Keratinocyte (primary cell): ENCODE measurements around the gene GDPD4. TPM values are rescaled to one million over a fixed set of nuclear protein-coding genes. Genes with fewer than 3 reads are reported as not detected.

ENCODE experiments used
- DNase-seq: peaks from one replicate; pipeline ENCODE4 v3.0.0-alpha.2; 2011; ENCODE audit warnings: low read depth, missing footprints, low spot score
- FAIRE-seq: peaks from 2 replicates; lab custom pipeline; 2011; peaks lifted over from hg19 to GRCh38; lab: Jason Lieb, UNC
- H2AFZ ChIP-seq: 2 replicates; pipeline ENCODE4 v1.6.0; 2012; ENCODE audit warnings: low read length, control low read depth, inconsistent platforms; ENCODE audit not compliant: control insufficient read depth
- H3K27ac ChIP-seq: 2 replicates; pipeline ENCODE4 v1.5.1; 2011; ENCODE audit warnings: low read length; ENCODE audit not compliant: control insufficient read depth, insufficient read depth
- H3K27me3 ChIP-seq: 3 replicates; pipeline ENCODE4 v1.6.0; 2011; ENCODE audit warnings: low read length; ENCODE audit not compliant: control insufficient read depth, insufficient read depth; ENCODE audit errors: extremely low read depth
- H3K36me3 ChIP-seq, 2 experiments: 2 replicates in 1 of 2; 3 replicates in 1 of 2; pipeline ENCODE4 v1.5.1; 2011; ENCODE audit warnings: low read length in 2 of 2, mild to moderate bottlenecking in 1 of 2; ENCODE audit not compliant: control insufficient read depth in 2 of 2, insufficient read depth in 2 of 2; ENCODE audit errors: extremely low read depth in 1 of 2
- H3K4me1 ChIP-seq: 3 replicates; pipeline ENCODE4 v1.5.1; 2011; ENCODE audit warnings: low read length; ENCODE audit not compliant: control insufficient read depth, insufficient read depth; ENCODE audit errors: extremely low read depth
- H3K4me2 ChIP-seq: 3 replicates; pipeline ENCODE4 v1.6.0; 2011; ENCODE audit warnings: low read depth, low read length; ENCODE audit not compliant: control insufficient read depth, insufficient read depth; ENCODE audit errors: extremely low read depth
- H3K4me3 ChIP-seq, 3 experiments: fragments of 200-600 bp in 1 of 3; sonication (generic) in 1 of 3; 2 replicates in 2 of 3; 3 replicates in 1 of 3; pipeline ENCODE4 v1.5.1; 2011 to 2016; ENCODE audit warnings: low read length in 3 of 3, mild to moderate bottlenecking in 3 of 3, control low read depth in 2 of 3, inconsistent platforms in 1 of 3, low read depth in 1 of 3, mixed read lengths in 1 of 3, mixed run types in 1 of 3, moderate library complexity in 1 of 3; ENCODE audit not compliant: control insufficient read depth in 2 of 3, insufficient read depth in 2 of 3; ENCODE audit errors: extremely low read depth in 1 of 3
- H3K79me2 ChIP-seq: 2 replicates; pipeline ENCODE4 v1.6.0; 2012; ENCODE audit warnings: low read length; ENCODE audit not compliant: control insufficient read depth, insufficient read depth
- H3K9ac ChIP-seq: 3 replicates; pipeline ENCODE4 v1.6.0; 2011; ENCODE audit warnings: low read length; ENCODE audit not compliant: control insufficient read depth, insufficient read depth; ENCODE audit errors: extremely low read depth
- H3K9me1 ChIP-seq: 3 replicates; pipeline ENCODE4 v1.6.0; 2011; ENCODE audit warnings: low read length; ENCODE audit not compliant: control insufficient read depth, insufficient read depth; ENCODE audit errors: extremely low read depth
- H3K9me3 ChIP-seq: 2 replicates; pipeline ENCODE4 v1.5.1; 2012; ENCODE audit warnings: low read depth, low read length; ENCODE audit not compliant: control insufficient read depth
- H4K20me1 ChIP-seq: 3 replicates; pipeline ENCODE4 v1.6.0; 2011; ENCODE audit warnings: low read length; ENCODE audit not compliant: control insufficient read depth, insufficient read depth; ENCODE audit errors: extremely low read depth
- EZH2 ChIP-seq: IDR thresholded peaks from one replicate; pipeline ENCODE4 v1.6.1; 2012; ENCODE audit warnings: inconsistent platforms, mild to moderate bottlenecking, low read length, moderate library complexity
- dilution Hi-C: fragments of 300-500 bp; cut with MboI; formaldehyde crosslinking; loops from one replicate; pipeline ENCODE4 v1.7.0; 2020; ENCODE audit warnings: low sequenced_read_pairs; ENCODE audit not compliant: extremely low pct_ligation_motif_present
- polyA plus RNA-seq, 5 experiments: library from polyadenylated mRNA; depleted of rRNA in 3 of 5; stranded (reverse) in 3 of 5; stranded (forward) in 1 of 5; unstranded in 1 of 5; fragments of >200 nt; gene quantifications; 1 replicate in 1 of 5; 2 replicates in 3 of 5; 3 replicates in 1 of 5; pipeline versions ENCODE4 v1.2.1 to v1.2.3, GENCODE V29; 2011 to 2012; ENCODE audit warnings: missing spikeins in 2 of 5, low read depth in 1 of 5, low replicate concordance in 1 of 5
- TF ChIP-seq, protein P1 (sequence below), 3 experiments: IDR thresholded peaks in 1 of 3; conservative IDR thresholded peaks in 1 of 3; optimal IDR thresholded peaks in 1 of 3; 2 replicates in 2 of 3; 3 replicates in 1 of 3; pipeline versions ENCODE3 to v1.5.1; 2011; ENCODE audit warnings: low read length in 3 of 3, mild to moderate bottlenecking in 3 of 3, moderate library complexity in 2 of 3, control low read depth in 1 of 3, inconsistent platforms in 1 of 3; ENCODE audit not compliant: insufficient read depth in 2 of 3; ENCODE audit errors: extremely low read depth in 1 of 3

Gene GDPD4
- polyA plus RNA-seq, 1 donor (not counting 4 experiments of a cell fraction or from before 2014, with no cell fraction given), result not detected

DNA sequence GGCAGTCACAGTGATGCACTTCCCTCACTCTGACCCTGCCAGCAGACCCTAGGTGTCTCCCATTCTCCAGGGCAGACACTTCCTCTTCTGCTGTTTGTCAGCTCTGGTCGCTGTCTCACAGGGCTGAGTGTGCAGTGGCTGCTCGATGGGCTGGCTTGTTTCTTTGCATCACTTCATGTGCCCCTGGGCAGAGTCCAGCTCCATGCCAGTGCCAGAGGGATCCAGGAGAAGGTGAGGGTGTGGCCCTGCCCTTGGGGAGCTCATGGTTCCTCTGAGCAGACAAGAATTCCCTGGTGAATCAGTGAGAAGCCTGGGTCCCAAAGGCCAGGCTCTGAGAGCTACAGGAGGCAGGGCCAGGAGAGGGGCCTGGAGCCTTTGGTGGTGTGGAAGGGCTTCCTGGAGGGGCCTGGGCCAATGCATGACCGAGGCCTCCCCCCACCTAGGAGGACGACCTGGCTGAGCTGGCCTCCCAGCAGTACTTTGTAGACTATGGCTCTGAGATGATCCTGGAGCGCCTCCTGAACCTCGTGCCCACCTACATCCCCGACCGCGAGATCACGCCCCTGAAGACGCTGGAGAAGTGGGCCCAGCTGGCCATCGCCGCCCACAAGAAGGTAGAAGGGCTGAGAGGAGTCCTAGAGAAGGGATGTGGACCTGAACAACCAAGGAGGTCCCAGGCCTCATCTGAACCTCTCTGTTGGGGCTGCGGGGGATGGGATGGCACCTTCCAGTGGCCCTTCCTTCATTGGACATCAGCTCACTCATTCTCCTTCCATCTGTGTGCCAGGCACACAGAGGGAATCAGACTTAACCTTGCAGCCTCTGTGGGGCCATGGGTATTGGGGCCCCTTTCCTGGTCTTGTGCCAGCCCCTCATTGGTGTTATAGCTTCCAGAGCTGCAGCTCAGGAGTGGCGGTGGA is 107.3 kb downstream of the GDPD4 start:
- dilution Hi-C loops, result no loop called here
- no peak for DNase-seq

DNA sequence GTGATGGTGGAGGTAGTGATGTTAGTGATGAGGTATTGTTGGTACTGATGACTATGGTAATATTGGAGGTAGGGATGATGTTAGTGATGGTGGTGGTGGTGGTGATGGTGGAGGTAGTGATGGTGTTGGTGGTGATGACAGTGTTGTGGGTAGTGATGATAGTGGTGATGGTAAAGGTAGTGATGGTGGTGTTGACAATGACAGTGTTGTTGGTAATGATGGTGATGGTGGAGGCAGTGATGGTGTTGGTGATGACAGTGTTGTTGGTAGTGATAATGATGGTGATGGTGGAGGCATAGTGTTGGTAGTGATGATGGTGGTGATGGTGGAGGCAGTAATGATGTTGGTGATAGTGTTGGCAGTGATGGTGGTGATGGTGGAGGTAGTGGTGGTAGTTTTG is 108.3 kb downstream of the GDPD4 start:
- TF ChIP-seq, protein P1, sequence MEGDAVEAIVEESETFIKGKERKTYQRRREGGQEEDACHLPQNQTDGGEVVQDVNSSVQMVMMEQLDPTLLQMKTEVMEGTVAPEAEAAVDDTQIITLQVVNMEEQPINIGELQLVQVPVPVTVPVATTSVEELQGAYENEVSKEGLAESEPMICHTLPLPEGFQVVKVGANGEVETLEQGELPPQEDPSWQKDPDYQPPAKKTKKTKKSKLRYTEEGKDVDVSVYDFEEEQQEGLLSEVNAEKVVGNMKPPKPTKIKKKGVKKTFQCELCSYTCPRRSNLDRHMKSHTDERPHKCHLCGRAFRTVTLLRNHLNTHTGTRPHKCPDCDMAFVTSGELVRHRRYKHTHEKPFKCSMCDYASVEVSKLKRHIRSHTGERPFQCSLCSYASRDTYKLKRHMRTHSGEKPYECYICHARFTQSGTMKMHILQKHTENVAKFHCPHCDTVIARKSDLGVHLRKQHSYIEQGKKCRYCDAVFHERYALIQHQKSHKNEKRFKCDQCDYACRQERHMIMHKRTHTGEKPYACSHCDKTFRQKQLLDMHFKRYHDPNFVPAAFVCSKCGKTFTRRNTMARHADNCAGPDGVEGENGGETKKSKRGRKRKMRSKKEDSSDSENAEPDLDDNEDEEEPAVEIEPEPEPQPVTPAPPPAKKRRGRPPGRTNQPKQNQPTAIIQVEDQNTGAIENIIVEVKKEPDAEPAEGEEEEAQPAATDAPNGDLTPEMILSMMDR (optimal IDR thresholded peaks at IDR 0.05 in 1 of 3, IDR thresholded peaks at IDR 0.05 in 1 of 3, conservative IDR thresholded peaks at IDR 0.05 in 1 of 3; ENCODE audit: extremely low read depth in 1 of 3, insufficient read depth in 2 of 3, low read length in 3 of 3), result no peak
- TF ChIP-seq EZH2, result no peak
- Histone ChIP-seq H3K27ac (no peak overlapping the region), H3K4me3 (no peak overlapping the region), H2AFZ (no peak overlapping the region), H3K4me2 (no peak overlapping the region), H3K4me1 (peaks cover 13% of the 10 kb centered on the region), H3K36me3 (no peaks in the 10 kb centered on the region), H3K27me3 (no peaks in the 10 kb centered on the region), H3K79me2 (no peaks in the 10 kb centered on the region), H3K9me3 (peaks cover 2% of the 10 kb centered on the region), H3K9ac (no peak overlapping the region), H3K9me1 (no peaks in the 10 kb centered on the region), H4K20me1 (no peaks in the 10 kb centered on the region)
- dilution Hi-C loops, result no loop called here
- DNase-seq (no peak), FAIRE-seq (no peak)

More for the DNA sequence above, 107.3 kb downstream of the GDPD4 start:
- no peak overlapping the region for H2AFZ ChIP-seq
- H3K9me1 ChIP-seq, result no peaks in the 10 kb centered on the region
- H3K9ac ChIP-seq, result no peak overlapping the region
- FAIRE-seq, result no peak
- H3K27ac ChIP-seq, result no peak overlapping the region
- H3K9me3 ChIP-seq, result peaks cover 2% of the 10 kb centered on the region
- H3K79me2 ChIP-seq, result no peaks in the 10 kb centered on the region
- H3K4me2 ChIP-seq, result no peak overlapping the region
- H4K20me1 ChIP-seq, result no peaks in the 10 kb centered on the region
- H3K36me3 ChIP-seq, result no peaks in the 10 kb centered on the region
- no peak overlapping the region for H3K4me3 ChIP-seq
- H3K27me3 ChIP-seq, result no peaks in the 10 kb centered on the region
- TF ChIP-seq EZH2, result no peak
- TF ChIP-seq, protein P1 (optimal IDR thresholded peaks at IDR 0.05 in 1 of 3, IDR thresholded peaks at IDR 0.05 in 1 of 3, conservative IDR thresholded peaks at IDR 0.05 in 1 of 3; ENCODE audit: extremely low read depth in 1 of 3, insufficient read depth in 2 of 3, low read length in 3 of 3), result no peak
- peaks cover 13% of the 10 kb centered on the region for H3K4me1 ChIP-seq
